Esophagus squamous epithelium (tissue), 4 donors: ENCODE measurements around the gene GOLGA8R.
"Not testable (repeated sequence)": the region's sequence is repeated elsewhere in the genome, so short reads cannot be mapped to it uniquely, and the experiment has no call there.

Experiments used
- CTCF ChIP-seq, 6 experiments: fragments of 450-650 bp in 4 of 6; fragments of 200-600 bp in 2 of 6; sonication (generic) in 2 of 6; IDR thresholded peaks; one replicate each; pipeline ENCODE4 v1.5.1; 2016 to 2019; ENCODE audit warnings: antibody characterized with exemption in 6 of 6, mild to moderate bottlenecking in 4 of 6, moderate library complexity in 4 of 6
- POLR2A ChIP-seq, 4 donors: fragments of 450-650 bp; IDR thresholded peaks; one replicate each; pipeline ENCODE4 v1.6.1; 2017; ENCODE audit warnings: antibody characterized with exemption in 4 of 4, mild to moderate bottlenecking in 4 of 4, moderate library complexity in 3 of 4

DNA sequence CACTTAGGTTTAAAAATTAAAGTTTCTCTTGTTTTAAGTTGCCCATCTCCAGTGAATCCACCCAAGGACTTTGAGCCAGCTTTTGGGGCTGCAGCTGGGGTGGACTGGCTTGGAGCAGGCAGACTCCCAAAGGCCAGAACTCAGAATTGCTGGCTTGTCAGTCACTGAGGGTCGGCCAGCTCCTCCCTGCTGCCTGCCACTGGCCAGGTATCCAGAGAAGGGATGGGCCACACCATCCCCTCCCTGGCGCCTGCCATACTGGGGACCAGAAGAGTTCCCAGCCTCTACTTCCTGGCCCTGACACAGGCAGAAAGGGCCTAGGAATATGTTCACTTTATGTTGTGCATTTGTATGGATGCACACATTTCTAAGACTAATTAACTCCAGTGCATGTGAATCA lies 53.1 kb downstream of the GOLGA8R start:
- not testable (repeated sequence) for TF ChIP-seq CTCF, POLR2A (IDR thresholded peaks at IDR 0.05)
